ENCODE results near the gene ATG2B. TPM values are rescaled to one million over a fixed set of nuclear protein-coding genes. Genes with fewer than 3 reads are reported as not detected.
A peak's percentile ranks its signal among the peaks of the same experiment; 100 is the strongest.
"Not testable (repeated sequence)": the region's sequence is repeated elsewhere in the genome, so short reads cannot be mapped to it uniquely, and the experiment has no call there.

Gene ATG2B
- total and polyA plus RNA-seq, 2 experiments from 2014 or later, result 3.9 to 18.2 TPM

GRCh38 chr14:96249029-96249428 is 114.1 kb downstream of the ATG2B start:
- H3K4me1 ChIP-seq (ENCODE audit: low read depth), result no peaks in the 10 kb centered on the region
- no peak overlapping the region for H3K4me3 ChIP-seq
- no peaks in the 10 kb centered on the region for H3K27me3 ChIP-seq
- DNase-seq (ENCODE audit: low read depth in 1 of 2, low spot score in 1 of 2), result peak in 1 of 2 donors; percentile 94
- no peak for TF ChIP-seq CTCF (IDR thresholded peaks at IDR 0.05; ENCODE audit: low read depth, low read length)
- H3K27ac ChIP-seq, result no peak overlapping the region
- no peaks in the 10 kb centered on the region for H3K9me3 ChIP-seq (ENCODE audit: low read depth)
- H3K36me3 ChIP-seq, result no peaks in the 10 kb centered on the region

GRCh38 chr14:96247031-96247430 is 116.1 kb downstream of the ATG2B start:
- H3K27ac ChIP-seq, result no peak overlapping the region

GRCh38 chr14:96246539-96246847 is 116.6 kb downstream of the ATG2B start:
- DNase-seq (ENCODE audit: low read depth in 1 of 2, low spot score in 1 of 2), result peak in 1 of 2 donors; percentile 96
- H3K36me3 ChIP-seq, result no peaks in the 10 kb centered on the region
- H3K27me3 ChIP-seq, result no peaks in the 10 kb centered on the region
- TF ChIP-seq CTCF (IDR thresholded peaks at IDR 0.05; ENCODE audit: low read depth, low read length), result no peak
- H3K4me1 ChIP-seq (ENCODE audit: low read depth), result no peaks in the 10 kb centered on the region
- no peak overlapping the region for H3K4me3 ChIP-seq
- H3K9me3 ChIP-seq (ENCODE audit: low read depth), result no peaks in the 10 kb centered on the region
- H3K27ac ChIP-seq, result no peak overlapping the region

More at GRCh38 chr14:96247031-96247430, 116.1 kb downstream of the ATG2B start:
- TF ChIP-seq CTCF (IDR thresholded peaks at IDR 0.05; ENCODE audit: low read depth, low read length), result no peak
- Histone ChIP-seq H3K36me3 (no peaks in the 10 kb centered on the region), H3K4me3 (no peak overlapping the region), H3K4me1 (ENCODE audit: low read depth) (no peaks in the 10 kb centered on the region), H3K9me3 (ENCODE audit: low read depth) (no peaks in the 10 kb centered on the region), H3K27me3 (no peaks in the 10 kb centered on the region)
- no peak for DNase-seq (ENCODE audit: low read depth in 1 of 2, low spot score in 1 of 2)

- H3K27me3 ChIP-seq, result no peaks in the 10 kb centered on the region
- H3K9me3 ChIP-seq (ENCODE audit: low read depth), result no peaks in the 10 kb centered on the region
- TF ChIP-seq CTCF (IDR thresholded peaks at IDR 0.05; ENCODE audit: low read depth, low read length), result no peak
- DNase-seq (ENCODE audit: low read depth in 1 of 2, low spot score in 1 of 2), result peak in 1 of 2 donors; percentile 73
- H3K4me1 ChIP-seq (ENCODE audit: low read depth), result no peaks in the 10 kb centered on the region
- no peaks in the 10 kb centered on the region for H3K36me3 ChIP-seq
- H3K27ac ChIP-seq, result no peak overlapping the region
- no peak overlapping the region for H3K4me3 ChIP-seq
Measured at GRCh38 chr14:96245710-96246538, 117.2 kb downstream of the ATG2B start.

GRCh38 chr14:96245074-96245473 is 118.1 kb downstream of the ATG2B start:
- H3K4me1 ChIP-seq (ENCODE audit: low read depth); H3K36me3 ChIP-seq; H3K9me3 ChIP-seq (ENCODE audit: low read depth); DNase-seq (ENCODE audit: low read depth in 1 of 2, low spot score in 1 of 2); H3K4me3 ChIP-seq; H3K27ac ChIP-seq; H3K27me3 ChIP-seq: not testable (repeated sequence)

- no peaks in the 10 kb centered on the region for H3K4me1 ChIP-seq (ENCODE audit: low read depth)
- H3K36me3 ChIP-seq, result no peaks in the 10 kb centered on the region
- no peak for TF ChIP-seq CTCF (IDR thresholded peaks at IDR 0.05; ENCODE audit: low read depth, low read length)
- H3K27ac ChIP-seq, result no peak overlapping the region
- H3K27me3 ChIP-seq, result no peaks in the 10 kb centered on the region
- H3K9me3 ChIP-seq (ENCODE audit: low read depth), result no peaks in the 10 kb centered on the region
- DNase-seq (ENCODE audit: low read depth in 1 of 2, low spot score in 1 of 2), result no peak
- H3K4me3 ChIP-seq, result no peak overlapping the region
Measured at GRCh38 chr14:96243785-96244184, 119.4 kb downstream of the ATG2B start.
